Measurements from ENCODE around the gene ROCK2. TPM values are rescaled to one million over a fixed set of nuclear protein-coding genes. Genes with fewer than 3 reads are reported as not detected.

Gene ROCK2
- total and polyA plus RNA-seq, 9 of the 15 experiments (the other 6 are each of a cell fraction or from before 2014, with no cell fraction given): 4.9 to 30.6 (median 14.3) TPM

DNA sequence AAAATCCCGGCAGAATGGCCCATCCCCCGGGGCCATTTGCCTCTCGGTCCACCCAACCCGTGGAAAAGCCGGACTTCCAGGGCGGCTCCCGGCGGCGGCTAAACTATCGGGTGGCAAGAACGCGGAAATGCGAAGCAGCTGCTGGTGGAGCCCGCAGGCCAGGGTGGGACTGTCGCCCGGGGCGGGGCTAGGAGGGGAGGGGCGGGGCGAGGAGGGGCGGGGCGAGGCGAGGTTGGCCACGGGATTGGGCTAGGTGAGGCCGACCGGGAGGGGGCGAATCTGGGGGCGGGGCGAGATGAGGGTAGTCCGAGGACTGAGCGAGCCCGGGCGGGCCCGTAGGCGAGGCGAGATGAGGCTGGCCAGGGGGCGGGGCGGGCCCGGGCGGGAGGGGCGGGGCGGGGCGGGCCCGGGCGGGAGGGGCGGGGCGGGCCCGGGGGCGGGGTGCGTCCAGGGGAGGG, 189.5 kb downstream of the ROCK2 start (continued):
- TF ChIP-seq PTBP1 (IDR thresholded peaks at IDR 0.05; ENCODE audit: low read depth, low read length) (no peak), TCF7 (IDR thresholded peaks at IDR 0.05; ENCODE audit: borderline replicate concordance) (no peak), GTF2F1 (IDR thresholded peaks at IDR 0.05; ENCODE audit: low read depth, low read length) (no peak), TAF9B (IDR thresholded peaks at IDR 0.05; ENCODE audit: partially characterized antibody) (no peak), MYC (IDR thresholded peaks at IDR 0.05; ENCODE audit: low read depth, low read length) (no peak), MYC (CRISPR knock-in tag; IDR thresholded peaks at IDR 0.05; ENCODE audit: borderline replicate concordance, low read depth) (no peak), USF1 (CRISPR knock-in tag; IDR thresholded peaks at IDR 0.05) (no peak), DACH1 (IDR thresholded peaks at IDR 0.05; ENCODE audit: partially characterized antibody) (no peak), TCF15 (CRISPR knock-in tag; IDR thresholded peaks at IDR 0.05) (no peak), SMARCE1 (IDR thresholded peaks at IDR 0.05) (no peak), BMI1 (IDR thresholded peaks at IDR 0.05; ENCODE audit: low read length) (no peak), RCOR1 (IDR thresholded peaks at IDR 0.05; ENCODE audit: borderline replicate concordance in 1 of 2, low read depth in 2 of 2, low read length in 2 of 2) (no peak), ATF1 (CRISPR knock-in tag; IDR thresholded peaks at IDR 0.05) (no peak), ATF1 (tag; IDR thresholded peaks at IDR 0.05) (no peak), CBFB (CRISPR knock-in tag; IDR thresholded peaks at IDR 0.05) (no peak), ZNF41 (CRISPR knock-in tag; conservative IDR thresholded peaks at IDR 0.05) (no peak), KLF10 (CRISPR knock-in tag; IDR thresholded peaks at IDR 0.05) (no peak), ZNF12 (CRISPR knock-in tag; IDR thresholded peaks at IDR 0.05) (no peak)
- TF ChIP-seq, protein P1, sequence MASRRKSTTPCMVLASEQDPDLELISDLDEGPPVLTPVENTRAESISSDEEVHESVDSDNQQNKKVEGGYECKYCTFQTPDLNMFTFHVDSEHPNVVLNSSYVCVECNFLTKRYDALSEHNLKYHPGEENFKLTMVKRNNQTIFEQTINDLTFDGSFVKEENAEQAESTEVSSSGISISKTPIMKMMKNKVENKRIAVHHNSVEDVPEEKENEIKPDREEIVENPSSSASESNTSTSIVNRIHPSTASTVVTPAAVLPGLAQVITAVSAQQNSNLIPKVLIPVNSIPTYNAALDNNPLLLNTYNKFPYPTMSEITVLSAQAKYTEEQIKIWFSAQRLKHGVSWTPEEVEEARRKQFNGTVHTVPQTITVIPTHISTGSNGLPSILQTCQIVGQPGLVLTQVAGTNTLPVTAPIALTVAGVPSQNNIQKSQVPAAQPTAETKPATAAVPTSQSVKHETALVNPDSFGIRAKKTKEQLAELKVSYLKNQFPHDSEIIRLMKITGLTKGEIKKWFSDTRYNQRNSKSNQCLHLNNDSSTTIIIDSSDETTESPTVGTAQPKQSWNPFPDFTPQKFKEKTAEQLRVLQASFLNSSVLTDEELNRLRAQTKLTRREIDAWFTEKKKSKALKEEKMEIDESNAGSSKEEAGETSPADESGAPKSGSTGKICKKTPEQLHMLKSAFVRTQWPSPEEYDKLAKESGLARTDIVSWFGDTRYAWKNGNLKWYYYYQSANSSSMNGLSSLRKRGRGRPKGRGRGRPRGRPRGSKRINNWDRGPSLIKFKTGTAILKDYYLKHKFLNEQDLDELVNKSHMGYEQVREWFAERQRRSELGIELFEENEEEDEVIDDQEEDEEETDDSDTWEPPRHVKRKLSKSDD (conservative IDR thresholded peaks at IDR 0.05; ENCODE audit: low read length): no peak
- TF ChIP-seq, protein P2, sequence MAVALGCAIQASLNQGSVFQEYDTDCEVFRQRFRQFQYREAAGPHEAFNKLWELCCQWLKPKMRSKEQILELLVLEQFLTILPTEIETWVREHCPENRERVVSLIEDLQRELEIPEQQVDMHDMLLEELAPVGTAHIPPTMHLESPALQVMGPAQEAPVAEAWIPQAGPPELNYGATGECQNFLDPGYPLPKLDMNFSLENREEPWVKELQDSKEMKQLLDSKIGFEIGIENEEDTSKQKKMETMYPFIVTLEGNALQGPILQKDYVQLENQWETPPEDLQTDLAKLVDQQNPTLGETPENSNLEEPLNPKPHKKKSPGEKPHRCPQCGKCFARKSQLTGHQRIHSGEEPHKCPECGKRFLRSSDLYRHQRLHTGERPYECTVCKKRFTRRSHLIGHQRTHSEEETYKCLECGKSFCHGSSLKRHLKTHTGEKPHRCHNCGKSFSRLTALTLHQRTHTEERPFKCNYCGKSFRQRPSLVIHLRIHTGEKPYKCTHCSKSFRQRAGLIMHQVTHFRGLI (CRISPR knock-in tag; IDR thresholded peaks at IDR 0.05): no peak
